ENCODE data around the gene TMEM218.
"Not testable (repeated sequence)": the region's sequence is repeated elsewhere in the genome, so short reads cannot be mapped to it uniquely, and the experiment has no call there.

The TMEM218 gene

GRCh38 chr11:125128450-125128849 lies 17.0 kb upstream of the TMEM218 start:
- no peak for DNase-seq

GRCh38 chr11:125124618-125124992 lies 13.2 kb upstream of the TMEM218 start:
- DNase-seq: no peak

GRCh38 chr11:125123947-125124617 lies 12.7 kb upstream of the TMEM218 start:
- DNase-seq: no peak

GRCh38 chr11:125123194-125123946 lies 11.9 kb upstream of the TMEM218 start:
- DNase-seq: no peak

GRCh38 chr11:125117429-125117828 lies 6.0 kb upstream of the TMEM218 start:
- no peak for DNase-seq

- no peak for DNase-seq
Observed at GRCh38 chr11:125114518-125114917, 3.1 kb upstream of the TMEM218 start.

- no peak for DNase-seq
Observed at GRCh38 chr11:125112208-125112604, 780 bp upstream of the TMEM218 start.

GRCh38 chr11:125111001-125111342 lies 454 bp downstream of the TMEM218 start:
- DNase-seq: no peak

GRCh38 chr11:125110506-125110905 lies 920 bp downstream of the TMEM218 start:
- no peak for DNase-seq

GRCh38 chr11:125108469-125108868 lies 3.0 kb downstream of the TMEM218 start:
- DNase-seq: no peak

- no peak for DNase-seq
Observed at GRCh38 chr11:125105926-125106325, 5.5 kb downstream of the TMEM218 start.

GRCh38 chr11:125102510-125102909 lies 8.9 kb downstream of the TMEM218 start:
- DNase-seq: no peak

GRCh38 chr11:125102025-125102424 lies 9.4 kb downstream of the TMEM218 start:
- DNase-seq: no peak

GRCh38 chr11:125101596-125101995 lies 9.8 kb downstream of the TMEM218 start:
- no peak for DNase-seq

GRCh38 chr11:125100136-125100535 lies 11.3 kb downstream of the TMEM218 start:
- no peak for DNase-seq

GRCh38 chr11:125094731-125095130 lies 16.7 kb downstream of the TMEM218 start:
- no peak for DNase-seq

GRCh38 chr11:125093502-125093901 lies 17.9 kb downstream of the TMEM218 start:
- DNase-seq: no peak

- no peak for DNase-seq
Observed at GRCh38 chr11:125092669-125093068, 18.8 kb downstream of the TMEM218 start.

- no peak for DNase-seq
Observed at GRCh38 chr11:125091877-125092664, 19.4 kb downstream of the TMEM218 start.

GRCh38 chr11:125091247-125091876 lies 20.1 kb downstream of the TMEM218 start:
- no peak for DNase-seq

GRCh38 chr11:125090816-125091215 lies 20.6 kb downstream of the TMEM218 start:
- DNase-seq: no peak

- DNase-seq: not testable (repeated sequence)
Observed at GRCh38 chr11:125090151-125090550, 21.3 kb downstream of the TMEM218 start.

GRCh38 chr11:125089481-125089880 lies 21.9 kb downstream of the TMEM218 start:
- not testable (repeated sequence) for DNase-seq

Measured in activated T-cell treated with anti-CD3 and anti-CD28 coated beads for 4 hours (primary cell).